GM12875 (cell line): Measurements from ENCODE around the gene PLK3.
"Not testable (repeated sequence)": the region's sequence is repeated elsewhere in the genome, so short reads cannot be mapped to it uniquely, and the experiment has no call there.

ENCODE experiments used
- H3K4me3 ChIP-seq: one replicate; pipeline ENCODE4 v1.5.1; 2011; ENCODE audit warnings: low read depth, low read length, control low read depth
- CTCF ChIP-seq: IDR thresholded peaks from 2 replicates; pipeline ENCODE4 v1.5.1; 2011; ENCODE audit warnings: low read depth, mild to moderate bottlenecking, control low read depth, inconsistent platforms, low read length, moderate library complexity, borderline replicate concordance; ENCODE audit not compliant: insufficient read depth

PLK3 gene

GRCh38 chr1:44832056-44832705, 32.0 kb downstream of the PLK3 start:
- no peak for TF ChIP-seq CTCF

DNA sequence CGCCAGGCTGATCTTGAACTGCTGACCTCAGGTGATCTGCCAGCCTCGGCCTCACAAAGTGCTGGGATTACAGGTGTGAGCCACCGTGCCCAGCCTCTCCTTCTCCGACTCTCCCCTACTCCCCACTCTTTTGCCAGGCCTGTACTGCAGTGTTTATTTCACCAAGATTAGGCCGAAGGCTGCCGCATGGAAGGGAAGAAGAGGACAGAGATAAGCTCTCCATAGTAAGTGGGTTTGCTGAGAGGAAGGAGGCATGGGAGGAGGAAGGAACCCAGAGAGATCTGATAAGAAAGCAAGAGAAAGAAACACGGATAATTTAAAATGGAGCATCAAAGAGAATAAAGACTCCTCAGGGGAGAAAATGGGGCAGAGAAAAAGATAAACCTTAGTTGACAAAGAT, 34.2 kb downstream of the PLK3 start:
- no peak for TF ChIP-seq CTCF
- no peak overlapping the region for H3K4me3 ChIP-seq

More at GRCh38 chr1:44832056-44832705, 32.0 kb downstream of the PLK3 start:
- H3K4me3 ChIP-seq = no peak overlapping the region

DNA sequence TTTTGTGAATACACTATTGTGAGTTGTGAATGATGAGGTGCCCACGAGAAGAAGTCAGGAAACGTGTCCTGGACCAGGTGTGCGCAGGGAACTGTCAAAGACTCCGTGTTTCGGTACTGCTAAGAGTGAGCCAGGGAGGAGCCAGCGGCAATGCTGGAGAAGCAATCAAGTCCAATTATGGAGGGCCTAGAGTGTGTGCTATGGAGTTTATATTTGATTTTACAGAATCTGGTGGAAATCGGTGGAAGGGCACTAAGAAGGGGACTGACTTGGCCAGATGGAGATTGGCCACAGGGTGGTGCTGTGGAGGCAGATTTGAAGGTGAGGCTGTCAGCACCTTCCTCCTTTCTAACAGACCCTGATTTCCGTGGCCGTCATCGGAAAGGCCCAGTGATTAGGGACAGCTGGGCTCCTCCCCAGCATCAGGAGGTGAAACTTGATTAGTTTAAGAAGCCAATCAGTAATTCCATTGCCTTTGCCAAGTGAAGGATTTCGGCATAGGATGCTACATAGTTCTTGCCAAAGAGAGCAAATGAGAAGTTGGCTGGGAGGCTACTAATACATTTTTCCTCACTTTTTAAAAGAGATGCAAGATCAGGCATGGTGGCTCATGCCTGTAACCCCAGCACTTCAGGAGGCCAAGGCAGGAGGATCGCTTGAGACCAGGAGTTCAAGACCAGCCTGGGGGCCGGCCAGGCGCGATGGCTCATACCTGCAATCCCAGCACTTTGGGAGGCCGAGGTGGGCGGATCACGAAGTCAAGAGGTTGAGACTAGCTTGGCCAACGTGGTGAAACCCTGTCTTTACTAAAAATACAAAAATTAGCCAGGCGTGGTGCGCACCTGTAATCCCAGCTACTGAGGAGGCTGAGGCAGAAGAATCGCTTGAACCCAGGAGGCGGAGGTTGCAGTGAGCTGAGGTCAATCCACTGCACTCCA, 35.8 kb downstream of the PLK3 start:
- H3K4me3 ChIP-seq = no peak overlapping the region
- TF ChIP-seq CTCF = peak; percentile 88

DNA sequence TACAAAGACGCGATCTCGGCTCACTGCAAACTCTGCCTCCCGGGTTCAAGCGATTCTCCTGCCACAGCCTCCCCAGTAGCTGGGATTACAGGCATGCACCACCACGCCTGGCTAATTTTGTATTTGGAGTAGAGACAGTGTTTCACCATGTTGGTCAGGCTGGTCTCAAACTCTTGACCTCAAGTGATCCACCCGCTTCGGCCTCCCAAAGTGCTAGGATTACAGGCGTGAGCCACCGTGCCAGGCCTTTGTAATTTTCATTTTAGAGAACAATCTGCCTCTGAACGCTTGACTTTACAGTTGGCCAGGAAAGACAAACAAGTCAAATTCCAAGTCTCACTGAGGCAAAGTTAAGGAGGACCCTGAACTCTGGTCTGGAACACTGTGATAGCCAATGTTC, 38.1 kb downstream of the PLK3 start:
- H3K4me3 ChIP-seq = not testable (repeated sequence)

- H3K4me3 ChIP-seq = no peak overlapping the region
- no peak for TF ChIP-seq CTCF
These were observed 39.4 kb downstream of the PLK3 start for GRCh38 chr1:44839576-44839975.

DNA sequence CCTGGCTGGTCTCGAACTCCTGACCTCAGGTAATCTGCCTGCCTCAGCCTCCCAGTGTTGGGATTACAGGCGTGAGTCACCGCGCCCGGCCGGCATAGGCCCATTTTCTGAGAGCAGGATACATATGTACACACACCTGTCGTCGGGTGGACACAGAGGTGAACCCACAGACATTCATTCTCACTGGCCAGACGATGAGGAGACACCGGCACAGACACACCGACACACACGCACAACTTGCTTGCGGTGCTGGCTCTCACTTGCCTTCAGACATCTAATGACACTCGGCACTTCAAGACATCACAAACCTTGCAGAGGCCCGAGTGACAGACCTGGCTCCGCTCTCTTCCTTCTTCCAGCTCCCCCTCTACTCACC, 42.3 kb downstream of the PLK3 start:
- H3K4me3 ChIP-seq = no peak overlapping the region
- TF ChIP-seq CTCF = no peak

GRCh38 chr1:44842862-44843655, 42.9 kb downstream of the PLK3 start, which contains the start of gene PTCH2:
PTCH2 (minus strand) TSS chr1:44843253; CDS start chr1:44842932, 321 bp downstream.
- TF ChIP-seq CTCF = no peak
- H3K4me3 ChIP-seq = no peak within 1 kb of the TSS
